HEK293 (cell line): Measurements from ENCODE around the gene CFAP57.

Source experiments
- CTCF ChIA-PET: fragments of 350-600 bp; formaldehyde crosslinking; extraction: SDS; loops from one replicate; lab custom pipeline; 2021; ENCODE audit warnings: antibody characterized with exemption; lab: Yijun Ruan, JAX
- POLR2A ChIA-PET: fragments of 300-600 bp; formaldehyde crosslinking; extraction: SDS; loops from one replicate; lab custom pipeline; 2020; ENCODE audit warnings: antibody characterized with exemption, inconsistent platforms; lab: Yijun Ruan, JAX
- H3K27ac ChIP-seq: fragments of 200-500 bp; sonication (Bioruptor generic); 2 replicates; pipeline ENCODE4 v1.5.1; 2014; ENCODE audit warnings: low read depth, low read length, control low read depth, inconsistent platforms; ENCODE audit errors: extremely low read depth
- H3K36me3 ChIP-seq, 2 experiments: fragments of 200-500 bp in 1 of 2; sonication (Bioruptor generic) in 1 of 2; 1 replicate in 1 of 2; 2 replicates in 1 of 2; pipeline ENCODE4 v1.5.1; 2014 to 2017; ENCODE audit warnings: inconsistent platforms in 2 of 2, low read length in 2 of 2; ENCODE audit not compliant: control insufficient read depth in 2 of 2, insufficient read depth in 1 of 2
- H3K4me1 ChIP-seq: fragments of 200-500 bp; sonication (Bioruptor generic); 2 replicates; pipeline ENCODE4 v1.5.1; 2014; ENCODE audit warnings: mild to moderate bottlenecking, low read length, inconsistent platforms; ENCODE audit not compliant: control insufficient read depth, insufficient read depth
- H3K4me3 ChIP-seq: 2 replicates; pipeline ENCODE4 v1.5.1; 2011; ENCODE audit warnings: low read depth, mild to moderate bottlenecking, control low read depth, low read length, moderate library complexity
- H3K9me3 ChIP-seq: fragments of 200-500 bp; sonication (Bioruptor generic); 2 replicates; pipeline ENCODE4 v1.5.1; 2014; ENCODE audit warnings: low read depth, low read length, inconsistent platforms; ENCODE audit not compliant: control insufficient read depth, insufficient read depth
- MYNN ChIP-seq: fragments of 450-650 bp; formaldehyde crosslinking; IDR thresholded peaks from 2 replicates; pipeline ENCODE4 v1.5.1; 2016; ENCODE audit warnings: missing biosample characterization, missing genetic modification characterization, borderline replicate concordance
- SALL2 ChIP-seq: fragments of 450-650 bp; formaldehyde crosslinking; IDR thresholded peaks from 2 replicates; pipeline ENCODE4 v1.5.0; 2017; ENCODE audit warnings: missing biosample characterization, mild to moderate bottlenecking, missing genetic modification characterization, borderline replicate concordance
- SCRT2 ChIP-seq: fragments of 450-650 bp; formaldehyde crosslinking; IDR thresholded peaks from 2 replicates; pipeline ENCODE4 v1.5.1; 2016; ENCODE audit warnings: missing biosample characterization, missing genetic modification characterization
- YY2 ChIP-seq: fragments of 450-650 bp; formaldehyde crosslinking; IDR thresholded peaks from 2 replicates; pipeline ENCODE4 v1.5.1; 2016; ENCODE audit warnings: missing biosample characterization, missing genetic modification characterization
- ZFHX2 ChIP-seq: fragments of 450-650 bp; formaldehyde crosslinking; conservative IDR thresholded peaks from 2 replicates; pipeline ENCODE4 v1.5.1; 2016; ENCODE audit warnings: missing biosample characterization, missing genetic modification characterization
- ZNF19 ChIP-seq: fragments of 450-650 bp; formaldehyde crosslinking; IDR thresholded peaks from 2 replicates; pipeline ENCODE4; 2016; ENCODE audit warnings: missing biosample characterization, missing genetic modification characterization, low read depth
- ZNF354C ChIP-seq: fragments of 450-650 bp; formaldehyde crosslinking; IDR thresholded peaks from 2 replicates; pipeline ENCODE4 v1.5.1; 2016; ENCODE audit warnings: missing biosample characterization, missing genetic modification characterization, low read depth, borderline replicate concordance
- ZNF366 ChIP-seq: fragments of 450-650 bp; formaldehyde crosslinking; conservative IDR thresholded peaks from 2 replicates; pipeline ENCODE4 v1.5.1; 2016; ENCODE audit warnings: missing biosample characterization, missing genetic modification characterization
- ZNF416 ChIP-seq: fragments of 450-650 bp; formaldehyde crosslinking; IDR thresholded peaks from 2 replicates; pipeline ENCODE4 v1.5.1; 2016; ENCODE audit warnings: missing biosample characterization, missing genetic modification characterization
- ZNF473 ChIP-seq: fragments of 450-650 bp; formaldehyde crosslinking; IDR thresholded peaks from 2 replicates; pipeline ENCODE4 v1.5.1; 2017; ENCODE audit warnings: missing biosample characterization, missing genetic modification characterization
- ZNF501 ChIP-seq: fragments of 450-650 bp; formaldehyde crosslinking; IDR thresholded peaks from 2 replicates; pipeline ENCODE4 v1.5.1; 2016; ENCODE audit warnings: missing biosample characterization, missing genetic modification characterization
- ZNF621 ChIP-seq: fragments of 450-650 bp; formaldehyde crosslinking; IDR thresholded peaks from 2 replicates; pipeline ENCODE4 v1.5.1; 2017; ENCODE audit warnings: missing biosample characterization, missing genetic modification characterization
- ZNF76 ChIP-seq: fragments of 450-650 bp; formaldehyde crosslinking; IDR thresholded peaks from 2 replicates; pipeline ENCODE4; 2016; ENCODE audit warnings: low read depth, missing biosample characterization, missing genetic modification characterization, borderline replicate concordance
- ZSCAN16 ChIP-seq: fragments of 450-650 bp; formaldehyde crosslinking; IDR thresholded peaks from 2 replicates; pipeline ENCODE4 v1.5.1; 2016; ENCODE audit warnings: missing biosample characterization, missing genetic modification characterization
- TF ChIP-seq, protein P1 (sequence below): fragments of 450-650 bp; formaldehyde crosslinking; optimal IDR thresholded peaks from 2 replicates; pipeline ENCODE3; 2016; ENCODE audit warnings: missing biosample characterization, mild to moderate bottlenecking, missing genetic modification characterization
- TF ChIP-seq, protein P2 (sequence below): fragments of 450-650 bp; formaldehyde crosslinking; IDR thresholded peaks from 2 replicates; pipeline ENCODE4; 2016; ENCODE audit warnings: missing biosample characterization, missing genetic modification characterization
- TF ChIP-seq, protein P3 (sequence below): fragments of 450-650 bp; formaldehyde crosslinking; conservative IDR thresholded peaks from 2 replicates; pipeline ENCODE4 v1.5.1; 2016; ENCODE audit warnings: low read depth, missing biosample characterization, missing genetic modification characterization
- TF ChIP-seq, protein P4 (sequence below): fragments of 450-650 bp; formaldehyde crosslinking; IDR thresholded peaks from 2 replicates; pipeline ENCODE4 v1.5.1; 2016; ENCODE audit warnings: missing biosample characterization, missing genetic modification characterization

Gene CFAP57

DNA sequence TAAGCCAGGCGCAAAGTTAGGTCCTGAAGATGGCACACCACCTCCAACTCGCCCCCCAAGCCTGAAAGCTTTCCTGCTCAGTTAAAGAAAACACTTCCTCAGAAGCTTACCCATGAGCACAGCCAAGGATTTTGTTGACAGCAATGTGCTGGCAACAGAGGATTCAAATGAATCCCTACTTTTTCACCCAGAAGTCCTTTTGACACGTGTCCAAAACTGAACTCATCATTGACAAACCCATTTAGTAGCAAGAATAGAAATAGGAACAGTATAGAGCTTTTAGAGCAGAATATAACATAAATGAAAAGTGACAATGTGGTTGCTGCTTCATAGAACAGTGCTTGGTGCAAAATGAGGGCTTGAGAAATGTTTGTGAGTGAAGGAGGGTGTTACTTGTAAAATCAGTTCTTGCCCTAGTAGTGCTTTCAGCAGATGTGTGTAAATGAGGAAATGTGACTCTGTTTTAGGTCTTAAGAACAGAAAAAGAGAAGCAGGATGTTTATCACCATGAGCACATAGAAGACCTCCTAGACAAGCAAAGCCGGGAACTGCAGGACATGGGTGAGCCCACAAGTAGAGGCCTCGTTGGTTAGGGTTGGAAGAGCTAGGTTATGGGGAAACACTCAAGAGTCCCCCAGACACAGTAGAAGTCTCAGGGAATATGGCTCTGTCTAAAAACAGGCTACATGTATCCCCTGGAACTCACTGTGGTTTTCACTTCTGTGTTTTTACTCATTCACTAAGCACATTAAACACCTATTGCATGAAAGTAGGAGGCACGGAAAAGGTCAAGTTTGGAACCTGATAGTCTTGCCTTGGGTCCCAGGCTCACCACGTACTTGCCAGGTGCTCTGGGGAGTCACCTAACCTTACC, 49.0 kb downstream of the CFAP57 start:
- TF ChIP-seq ZNF416 (tag by site-specific recombination) (no peak), SCRT2 (no peak), ZNF19 (tag by site-specific recombination) (no peak), ZFHX2 (tag by site-specific recombination) (no peak), ZNF473 (tag by site-specific recombination) (no peak), ZNF621 (tag by site-specific recombination) (no peak), ZNF76 (tag by site-specific recombination) (no peak), ZNF354C (tag by site-specific recombination) (no peak), ZSCAN16 (no peak), MYNN (tag by site-specific recombination) (no peak), YY2 (tag by site-specific recombination) (no peak), SALL2 (tag by site-specific recombination) (no peak), ZNF366 (tag by site-specific recombination) (no peak), ZNF501 (tag by site-specific recombination) (no peak)
- TF ChIP-seq, protein P1, sequence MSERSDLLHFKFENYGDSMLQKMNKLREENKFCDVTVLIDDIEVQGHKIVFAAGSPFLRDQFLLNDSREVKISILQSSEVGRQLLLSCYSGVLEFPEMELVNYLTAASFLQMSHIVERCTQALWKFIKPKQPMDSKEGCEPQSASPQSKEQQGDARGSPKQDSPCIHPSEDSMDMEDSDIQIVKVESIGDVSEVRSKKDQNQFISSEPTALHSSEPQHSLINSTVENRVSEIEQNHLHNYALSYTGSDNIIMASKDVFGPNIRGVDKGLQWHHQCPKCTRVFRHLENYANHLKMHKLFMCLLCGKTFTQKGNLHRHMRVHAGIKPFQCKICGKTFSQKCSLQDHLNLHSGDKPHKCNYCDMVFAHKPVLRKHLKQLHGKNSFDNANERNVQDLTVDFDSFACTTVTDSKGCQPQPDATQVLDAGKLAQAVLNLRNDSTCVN (tag by site-specific recombination): no peak
- TF ChIP-seq, protein P2, sequence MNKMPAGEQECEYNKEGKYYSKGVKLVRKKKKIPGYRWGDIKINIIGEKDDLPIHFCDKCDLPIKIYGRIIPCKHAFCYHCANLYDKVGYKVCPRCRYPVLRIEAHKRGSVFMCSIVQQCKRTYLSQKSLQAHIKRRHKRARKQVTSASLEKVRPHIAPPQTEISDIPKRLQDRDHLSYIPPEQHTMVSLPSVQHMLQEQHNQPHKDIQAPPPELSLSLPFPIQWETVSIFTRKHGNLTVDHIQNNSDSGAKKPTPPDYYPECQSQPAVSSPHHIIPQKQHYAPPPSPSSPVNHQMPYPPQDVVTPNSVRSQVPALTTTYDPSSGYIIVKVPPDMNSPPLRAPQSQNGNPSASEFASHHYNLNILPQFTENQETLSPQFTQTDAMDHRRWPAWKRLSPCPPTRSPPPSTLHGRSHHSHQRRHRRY (tag by site-specific recombination): no peak
- TF ChIP-seq, protein P3, sequence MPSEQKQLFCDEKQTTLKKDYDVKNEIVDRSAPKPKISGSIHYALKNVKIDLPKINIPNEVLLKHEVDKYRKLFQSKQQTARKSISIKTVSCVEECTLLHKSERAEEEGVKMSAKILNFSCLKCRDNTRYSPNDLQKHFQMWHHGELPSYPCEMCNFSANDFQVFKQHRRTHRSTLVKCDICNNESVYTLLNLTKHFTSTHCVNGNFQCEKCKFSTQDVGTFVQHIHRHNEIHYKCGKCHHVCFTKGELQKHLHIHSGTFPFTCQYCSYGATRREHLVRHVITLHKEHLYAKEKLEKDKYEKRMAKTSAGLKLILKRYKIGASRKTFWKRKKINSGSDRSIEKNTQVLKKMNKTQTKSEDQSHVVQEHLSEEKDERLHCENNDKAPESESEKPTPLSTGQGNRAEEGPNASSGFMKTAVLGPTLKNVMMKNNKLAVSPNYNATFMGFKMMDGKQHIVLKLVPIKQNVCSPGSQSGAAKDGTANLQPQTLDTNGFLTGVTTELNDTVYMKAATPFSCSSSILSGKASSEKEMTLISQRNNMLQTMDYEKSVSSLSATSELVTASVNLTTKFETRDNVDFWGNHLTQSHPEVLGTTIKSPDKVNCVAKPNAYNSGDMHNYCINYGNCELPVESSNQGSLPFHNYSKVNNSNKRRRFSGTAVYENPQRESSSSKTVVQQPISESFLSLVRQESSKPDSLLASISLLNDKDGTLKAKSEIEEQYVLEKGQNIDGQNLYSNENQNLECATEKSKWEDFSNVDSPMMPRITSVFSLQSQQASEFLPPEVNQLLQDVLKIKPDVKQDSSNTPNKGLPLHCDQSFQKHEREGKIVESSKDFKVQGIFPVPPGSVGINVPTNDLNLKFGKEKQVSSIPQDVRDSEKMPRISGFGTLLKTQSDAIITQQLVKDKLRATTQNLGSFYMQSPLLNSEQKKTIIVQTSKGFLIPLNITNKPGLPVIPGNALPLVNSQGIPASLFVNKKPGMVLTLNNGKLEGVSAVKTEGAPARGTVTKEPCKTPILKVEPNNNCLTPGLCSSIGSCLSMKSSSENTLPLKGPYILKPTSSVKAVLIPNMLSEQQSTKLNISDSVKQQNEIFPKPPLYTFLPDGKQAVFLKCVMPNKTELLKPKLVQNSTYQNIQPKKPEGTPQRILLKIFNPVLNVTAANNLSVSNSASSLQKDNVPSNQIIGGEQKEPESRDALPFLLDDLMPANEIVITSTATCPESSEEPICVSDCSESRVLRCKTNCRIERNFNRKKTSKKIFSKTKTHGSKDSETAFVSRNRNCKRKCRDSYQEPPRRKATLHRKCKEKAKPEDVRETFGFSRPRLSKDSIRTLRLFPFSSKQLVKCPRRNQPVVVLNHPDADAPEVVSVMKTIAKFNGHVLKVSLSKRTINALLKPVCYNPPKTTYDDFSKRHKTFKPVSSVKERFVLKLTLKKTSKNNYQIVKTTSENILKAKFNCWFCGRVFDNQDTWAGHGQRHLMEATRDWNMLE (tag by site-specific recombination): no peak
- TF ChIP-seq, protein P4, sequence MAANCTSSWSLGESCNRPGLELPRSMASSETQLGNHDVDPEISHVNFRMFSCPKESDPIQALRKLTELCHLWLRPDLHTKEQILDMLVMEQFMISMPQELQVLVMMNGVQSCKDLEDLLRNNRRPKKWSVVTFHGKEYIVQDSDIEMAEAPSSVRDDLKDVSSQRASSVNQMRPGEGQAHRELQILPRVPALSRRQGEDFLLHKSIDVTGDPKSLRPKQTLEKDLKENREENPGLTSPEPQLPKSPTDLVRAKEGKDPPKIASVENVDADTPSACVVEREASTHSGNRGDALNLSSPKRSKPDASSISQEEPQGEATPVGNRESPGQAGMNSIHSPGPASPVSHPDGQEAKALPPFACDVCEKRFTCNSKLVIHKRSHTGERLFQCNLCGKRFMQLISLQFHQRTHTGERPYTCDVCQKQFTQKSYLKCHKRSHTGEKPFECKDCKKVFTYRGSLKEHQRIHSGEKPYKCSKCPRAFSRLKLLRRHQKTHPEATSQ (tag by site-specific recombination): no peak
- H3K4me1 ChIP-seq: no peaks in the 10 kb centered on the region
- no peaks in the 10 kb centered on the region for H3K9me3 ChIP-seq
- H3K4me3 ChIP-seq: no peak overlapping the region
- ChIA-PET CTCF (no interaction called here), POLR2A (interaction anchor here (0.5 kb wide), 1 partner anchor 109 kb away, joined by 3 read pairs; no protein-coding TSS in a partner anchor)
- no peak overlapping the region for H3K27ac ChIP-seq
- H3K36me3 ChIP-seq: no peaks in the 10 kb centered on the region
